Measurements from ENCODE around the gene ABTB2.

ABTB2 gene

GRCh38 chr11:34341931-34342533 is 15.8 kb downstream of the ABTB2 start:
- no peak for DNase-seq (ENCODE audit: low spot score)

GRCh38 chr11:34341096-34341495 is 16.7 kb downstream of the ABTB2 start:
- no peak for DNase-seq (ENCODE audit: low spot score)

- no peak for DNase-seq (ENCODE audit: low spot score)
These were observed 17.2 kb downstream of the ABTB2 start for GRCh38 chr11:34340653-34341052.

GRCh38 chr11:34339149-34340064 is 18.4 kb downstream of the ABTB2 start:
- DNase-seq (ENCODE audit: low spot score): no peak

- DNase-seq (ENCODE audit: low spot score): no peak
These were observed 20.8 kb downstream of the ABTB2 start for GRCh38 chr11:34337016-34337415.

GRCh38 chr11:34335801-34336200 is 22.0 kb downstream of the ABTB2 start:
- DNase-seq (ENCODE audit: low spot score): no peak

GRCh38 chr11:34335331-34335730 is 22.5 kb downstream of the ABTB2 start:
- DNase-seq (ENCODE audit: low spot score): no peak

- DNase-seq (ENCODE audit: low spot score): no peak
These were observed 24.0 kb downstream of the ABTB2 start for GRCh38 chr11:34333787-34334186.

- no peak for DNase-seq (ENCODE audit: low spot score)
These were observed 25.3 kb downstream of the ABTB2 start for GRCh38 chr11:34332524-34332923.

- DNase-seq (ENCODE audit: low spot score): peak; percentile 65
These were observed 26.1 kb downstream of the ABTB2 start for GRCh38 chr11:34331736-34332135.

GRCh38 chr11:34331329-34331728 is 26.5 kb downstream of the ABTB2 start:
- DNase-seq (ENCODE audit: low spot score): peak; percentile 97

GRCh38 chr11:34330653-34331052 is 27.2 kb downstream of the ABTB2 start:
- DNase-seq (ENCODE audit: low spot score): no peak

GRCh38 chr11:34329876-34330275 is 27.9 kb downstream of the ABTB2 start:
- DNase-seq (ENCODE audit: low spot score): no peak

GRCh38 chr11:34328632-34328910 is 29.2 kb downstream of the ABTB2 start:
- no peak for DNase-seq (ENCODE audit: low spot score)

- no peak for DNase-seq (ENCODE audit: low spot score)
These were observed 29.8 kb downstream of the ABTB2 start for GRCh38 chr11:34327804-34328631.

- DNase-seq (ENCODE audit: low spot score): no peak
These were observed 33.3 kb downstream of the ABTB2 start for GRCh38 chr11:34324466-34324865.

- no peak for DNase-seq (ENCODE audit: low spot score)
These were observed 34.2 kb downstream of the ABTB2 start for GRCh38 chr11:34323601-34324000.

- DNase-seq (ENCODE audit: low spot score): no peak
These were observed 39.4 kb downstream of the ABTB2 start for GRCh38 chr11:34318111-34319037.

- no peak for DNase-seq (ENCODE audit: low spot score)
These were observed 40.1 kb downstream of the ABTB2 start for GRCh38 chr11:34317666-34318065.

GRCh38 chr11:34317036-34317360 is 40.8 kb downstream of the ABTB2 start:
- no peak for DNase-seq (ENCODE audit: low spot score)

GRCh38 chr11:34316347-34317035 is 41.3 kb downstream of the ABTB2 start:
- peak; percentile 97 for DNase-seq (ENCODE audit: low spot score)
